SK-N-SH (cell line): ENCODE measurements around the gene BRD9. TPM values are rescaled to one million over a fixed set of nuclear protein-coding genes. Genes with fewer than 3 reads are reported as not detected.

ENCODE experiments used
- CTCF ChIA-PET: fragments of 300-600, 350-600 bp; formaldehyde crosslinking; extraction: SDS; loops from one replicate; lab custom pipeline; 2021; lab: Yijun Ruan, JAX
- POLR2A ChIA-PET: fragments of 350-600 bp; sonication (Branson Sonifier 250); formaldehyde crosslinking; extraction: SDS; loops from one replicate; lab custom pipeline; 2020; ENCODE audit warnings: antibody characterized with exemption, inconsistent platforms; lab: Yijun Ruan, JAX
- DNase-seq: peaks from one replicate; pipeline ENCODE4 v3.0.0; 2012
- H2AFZ ChIP-seq: fragments of 200-600 bp; sonication (generic); 2 replicates; pipeline ENCODE4 v1.8.1; 2016; ENCODE audit warnings: antibody characterized with exemption, mild to moderate bottlenecking, low read depth
- H3F3A ChIP-seq: fragments of 200-600 bp; sonication (generic); replicated peaks from 2 replicates; pipeline ENCODE3; 2016; ENCODE audit warnings: antibody characterized with exemption, mild to moderate bottlenecking; ENCODE audit not compliant: insufficient read depth
- H3K27ac ChIP-seq, 2 experiments: fragments of 200-500 bp in 1 of 2; fragments of 200-600 bp in 1 of 2; sonication (Bioruptor generic) in 1 of 2; sonication (generic), shearing (Covaris generic) in 1 of 2; 2 replicates each; pipeline versions ENCODE4 v1.5.1 to v1.6.1; 2014 to 2016; ENCODE audit warnings: low read depth in 2 of 2, inconsistent platforms in 1 of 2, low read length in 1 of 2, mild to moderate bottlenecking in 1 of 2, mixed read lengths in 1 of 2
- H3K27me3 ChIP-seq: fragments of 200-600 bp; sonication (generic), shearing (Covaris generic); 2 replicates; pipeline ENCODE4 v1.6.1; 2016; ENCODE audit warnings: mixed run types; ENCODE audit not compliant: insufficient read depth
- H3K36me3 ChIP-seq, 2 experiments: fragments of 200-500 bp in 1 of 2; fragments of 200-600 bp in 1 of 2; sonication (Bioruptor generic) in 1 of 2; sonication (generic) in 1 of 2; replicated peaks in 1 of 2; 2 replicates each; pipeline versions ENCODE3 to v1.5.1; 2014 to 2016; ENCODE audit warnings: low read length in 1 of 2, mild to moderate bottlenecking in 1 of 2; ENCODE audit not compliant: insufficient read depth in 2 of 2, control insufficient read depth in 1 of 2
- H3K4me1 ChIP-seq, 2 experiments: fragments of 200-500 bp in 1 of 2; fragments of 200-600 bp in 1 of 2; sonication (Bioruptor generic) in 1 of 2; sonication (generic), shearing (Covaris generic) in 1 of 2; 2 replicates each; pipeline versions ENCODE4 v1.5.1 to v1.6.1; 2014 to 2016; ENCODE audit warnings: low read depth in 1 of 2, low read length in 1 of 2, mixed run types in 1 of 2; ENCODE audit not compliant: insufficient read depth in 2 of 2, control insufficient read depth in 1 of 2
- H3K4me2 ChIP-seq: fragments of 200-600 bp; sonication (generic), shearing (Covaris generic); 2 replicates; pipeline ENCODE4 v1.6.1; 2017; ENCODE audit warnings: mixed run types
- H3K4me3 ChIP-seq, 2 experiments: fragments of 200-500 bp in 1 of 2; fragments of 200-600 bp in 1 of 2; sonication (Bioruptor generic) in 1 of 2; sonication (generic), shearing (Covaris generic) in 1 of 2; 2 replicates each; pipeline versions ENCODE4 v1.5.1 to v1.8.1; 2014 to 2016; ENCODE audit warnings: low read depth in 2 of 2, inconsistent platforms in 1 of 2, low read length in 1 of 2, mild to moderate bottlenecking in 1 of 2, mixed read lengths in 1 of 2, moderate library complexity in 1 of 2
- H3K79me2 ChIP-seq: fragments of 200-600 bp; sonication (generic); 2 replicates; pipeline ENCODE4 v1.8.1; 2017; ENCODE audit warnings: mild to moderate bottlenecking; ENCODE audit not compliant: insufficient read depth
- H3K9ac ChIP-seq: fragments of 200-600 bp; sonication (generic); 2 replicates; pipeline ENCODE4 v1.6.1; 2017; ENCODE audit warnings: mixed run types
- H3K9me2 ChIP-seq: fragments of 200-600 bp; sonication (generic); 2 replicates; pipeline ENCODE4 v1.6.1; 2017; ENCODE audit warnings: mixed run types
- H3K9me3 ChIP-seq: fragments of 200-600 bp; sonication (generic); 2 replicates; pipeline ENCODE4 v1.6.1; 2017; ENCODE audit warnings: mixed run types, mild to moderate bottlenecking, moderate library complexity
- H4K20me1 ChIP-seq: fragments of 200-600 bp; sonication (generic); 2 replicates; pipeline ENCODE4 v1.6.1; 2017; ENCODE audit warnings: mild to moderate bottlenecking, mixed run types; ENCODE audit not compliant: insufficient read depth
- CHD2 ChIP-seq: fragments of 150-350 bp; IDR thresholded peaks from 2 replicates; pipeline ENCODE4 v1.6.1; 2018; ENCODE audit warnings: low read length; ENCODE audit not compliant: partially characterized antibody
- EP300 ChIP-seq, 2 experiments: IDR thresholded peaks; 2 replicates each; pipeline versions ENCODE4 v1.4.0 to v1.6.1; 2012; ENCODE audit warnings: borderline replicate concordance in 1 of 2, low read depth in 1 of 2, low read length in 1 of 2
- FOSL2 ChIP-seq: IDR thresholded peaks from 2 replicates; pipeline ENCODE4 v1.4.0; 2012; ENCODE audit warnings: low read depth, mild to moderate bottlenecking, moderate library complexity, borderline replicate concordance
- GATA2 ChIP-seq: sonication (generic); formaldehyde crosslinking; IDR thresholded peaks from 2 replicates; pipeline ENCODE4 v1.5.0; 2020; ENCODE audit warnings: mild to moderate bottlenecking, missing genetic modification reagents
- NRF1 ChIP-seq: IDR thresholded peaks from 2 replicates; pipeline ENCODE4 v1.6.1; 2012; ENCODE audit warnings: low read depth, mild to moderate bottlenecking, low read length
- POLR2AphosphoS5 ChIP-seq: IDR thresholded peaks from 2 replicates; pipeline ENCODE4 v1.6.1; 2012; ENCODE audit warnings: low read depth, low read length
- RAD21 ChIP-seq: IDR thresholded peaks from 2 replicates; pipeline ENCODE4 v1.6.1; 2012; ENCODE audit warnings: mild to moderate bottlenecking, low read length
- RFX5 ChIP-seq: IDR thresholded peaks from 2 replicates; pipeline ENCODE4 v1.6.1; 2012; ENCODE audit warnings: mild to moderate bottlenecking, improper control_type of control experiment, low read length
- YY1 ChIP-seq: IDR thresholded peaks from 2 replicates; pipeline ENCODE4 v1.4.0; 2012; ENCODE audit warnings: low read depth, mild to moderate bottlenecking
- WGBS: methylation state at CpG from one replicate; pipeline ENCODE4 v1.1.6; 2017; ENCODE audit warnings: low lambda C conversion rate; 5-methylcytosine and 5-hydroxymethylcytosine counted together
- polyA plus RNA-seq, 3 experiments: library from polyadenylated mRNA; depleted of rRNA; stranded (reverse); fragments of >200 nt; gene quantifications; 2 replicates each; pipeline ENCODE4 v1.2.3, GENCODE V29; 2012
- TF ChIP-seq, protein P1 (sequence below): IDR thresholded peaks from 2 replicates; pipeline ENCODE4 v1.6.1; 2012; ENCODE audit warnings: mild to moderate bottlenecking, low read depth, low read length, moderate library complexity
- TF ChIP-seq, protein P2 (sequence below): fragments of 150-350 bp; IDR thresholded peaks from 2 replicates; pipeline ENCODE4 v1.6.1; 2017; ENCODE audit warnings: antibody characterized with exemption, low read length, low read depth, borderline replicate concordance
- TF ChIP-seq, protein P3 (sequence below): IDR thresholded peaks from 2 replicates; pipeline ENCODE4 v1.4.0; 2012; ENCODE audit warnings: low read depth, borderline replicate concordance
- TF ChIP-seq, protein P4 (sequence below): IDR thresholded peaks from 2 replicates; pipeline ENCODE4 v1.4.0; 2012; ENCODE audit warnings: low read depth

The BRD9 gene
- polyA plus RNA-seq, 1 of the 3 experiments (the other 2 are of a cell fraction), result 19.5 TPM

DNA sequence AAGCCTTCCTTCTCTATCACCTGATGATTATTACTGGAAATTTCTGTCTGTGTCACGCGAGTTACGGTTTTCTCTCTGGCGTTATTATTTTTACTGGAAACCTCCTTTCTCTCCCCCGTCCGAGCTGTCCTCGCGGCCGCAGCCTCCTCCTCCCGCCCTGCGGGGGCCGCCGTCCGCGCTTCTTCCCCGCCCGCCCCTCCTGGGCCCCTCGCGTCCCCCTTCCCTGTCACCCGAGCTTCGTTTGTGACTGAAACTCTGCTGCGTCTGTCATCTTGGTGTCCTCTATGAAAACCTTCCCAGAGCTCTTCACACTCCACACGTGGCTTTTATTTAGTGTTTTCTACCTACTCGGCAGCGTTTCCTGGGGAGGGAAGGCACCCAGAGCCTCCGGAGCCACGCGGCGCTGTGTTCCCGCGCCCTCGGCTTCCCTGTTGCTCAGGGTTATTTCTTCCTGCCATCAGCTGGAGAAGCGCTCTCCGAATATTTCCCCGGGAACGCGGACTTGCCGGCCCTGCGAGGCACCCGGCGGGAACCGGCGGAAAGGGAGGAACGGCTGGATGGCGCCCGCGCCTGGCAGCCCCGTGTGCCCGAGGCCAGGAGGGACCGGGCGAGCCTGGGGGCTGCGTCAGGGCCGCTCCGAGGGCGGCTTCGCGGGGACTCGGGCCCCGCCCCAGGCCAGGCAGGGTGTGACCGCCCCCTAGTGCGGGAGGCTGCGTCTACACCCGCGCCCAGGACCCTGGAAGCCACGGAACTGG is 34.0 kb upstream of the BRD9 start:
- Histone ChIP-seq H3K9me2 (no peaks in the 10 kb centered on the region), H3K9ac (no peak overlapping the region)
- TF ChIP-seq, protein P1, sequence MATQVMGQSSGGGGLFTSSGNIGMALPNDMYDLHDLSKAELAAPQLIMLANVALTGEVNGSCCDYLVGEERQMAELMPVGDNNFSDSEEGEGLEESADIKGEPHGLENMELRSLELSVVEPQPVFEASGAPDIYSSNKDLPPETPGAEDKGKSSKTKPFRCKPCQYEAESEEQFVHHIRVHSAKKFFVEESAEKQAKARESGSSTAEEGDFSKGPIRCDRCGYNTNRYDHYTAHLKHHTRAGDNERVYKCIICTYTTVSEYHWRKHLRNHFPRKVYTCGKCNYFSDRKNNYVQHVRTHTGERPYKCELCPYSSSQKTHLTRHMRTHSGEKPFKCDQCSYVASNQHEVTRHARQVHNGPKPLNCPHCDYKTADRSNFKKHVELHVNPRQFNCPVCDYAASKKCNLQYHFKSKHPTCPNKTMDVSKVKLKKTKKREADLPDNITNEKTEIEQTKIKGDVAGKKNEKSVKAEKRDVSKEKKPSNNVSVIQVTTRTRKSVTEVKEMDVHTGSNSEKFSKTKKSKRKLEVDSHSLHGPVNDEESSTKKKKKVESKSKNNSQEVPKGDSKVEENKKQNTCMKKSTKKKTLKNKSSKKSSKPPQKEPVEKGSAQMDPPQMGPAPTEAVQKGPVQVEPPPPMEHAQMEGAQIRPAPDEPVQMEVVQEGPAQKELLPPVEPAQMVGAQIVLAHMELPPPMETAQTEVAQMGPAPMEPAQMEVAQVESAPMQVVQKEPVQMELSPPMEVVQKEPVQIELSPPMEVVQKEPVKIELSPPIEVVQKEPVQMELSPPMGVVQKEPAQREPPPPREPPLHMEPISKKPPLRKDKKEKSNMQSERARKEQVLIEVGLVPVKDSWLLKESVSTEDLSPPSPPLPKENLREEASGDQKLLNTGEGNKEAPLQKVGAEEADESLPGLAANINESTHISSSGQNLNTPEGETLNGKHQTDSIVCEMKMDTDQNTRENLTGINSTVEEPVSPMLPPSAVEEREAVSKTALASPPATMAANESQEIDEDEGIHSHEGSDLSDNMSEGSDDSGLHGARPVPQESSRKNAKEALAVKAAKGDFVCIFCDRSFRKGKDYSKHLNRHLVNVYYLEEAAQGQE, result no peak
- TF ChIP-seq FOSL2 (no peak), CHD2 (no peak), RAD21 (no peak), RFX5 (no peak), EP300 (IDR thresholded peaks at IDR 0.05; ENCODE audit: borderline replicate concordance in 1 of 2, low read depth in 1 of 2, low read length in 1 of 2) (no peak), NRF1 (no peak), YY1 (no peak), POLR2AphosphoS5 (no peak), GATA2 (no peak)
- TF ChIP-seq, protein P2, sequence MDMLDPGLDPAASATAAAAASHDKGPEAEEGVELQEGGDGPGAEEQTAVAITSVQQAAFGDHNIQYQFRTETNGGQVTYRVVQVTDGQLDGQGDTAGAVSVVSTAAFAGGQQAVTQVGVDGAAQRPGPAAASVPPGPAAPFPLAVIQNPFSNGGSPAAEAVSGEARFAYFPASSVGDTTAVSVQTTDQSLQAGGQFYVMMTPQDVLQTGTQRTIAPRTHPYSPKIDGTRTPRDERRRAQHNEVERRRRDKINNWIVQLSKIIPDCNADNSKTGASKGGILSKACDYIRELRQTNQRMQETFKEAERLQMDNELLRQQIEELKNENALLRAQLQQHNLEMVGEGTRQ, result no peak
- TF ChIP-seq, protein P3, sequence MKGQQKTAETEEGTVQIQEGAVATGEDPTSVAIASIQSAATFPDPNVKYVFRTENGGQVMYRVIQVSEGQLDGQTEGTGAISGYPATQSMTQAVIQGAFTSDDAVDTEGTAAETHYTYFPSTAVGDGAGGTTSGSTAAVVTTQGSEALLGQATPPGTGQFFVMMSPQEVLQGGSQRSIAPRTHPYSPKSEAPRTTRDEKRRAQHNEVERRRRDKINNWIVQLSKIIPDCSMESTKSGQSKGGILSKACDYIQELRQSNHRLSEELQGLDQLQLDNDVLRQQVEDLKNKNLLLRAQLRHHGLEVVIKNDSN, result no peak
- TF ChIP-seq, protein P4, sequence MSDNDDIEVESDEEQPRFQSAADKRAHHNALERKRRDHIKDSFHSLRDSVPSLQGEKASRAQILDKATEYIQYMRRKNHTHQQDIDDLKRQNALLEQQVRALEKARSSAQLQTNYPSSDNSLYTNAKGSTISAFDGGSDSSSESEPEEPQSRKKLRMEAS, result no peak
- TF ChIP-seq, all 33 proteins: peak for 0
- no peak overlapping the region for H2AFZ ChIP-seq
- no peak overlapping the region for H3K27ac ChIP-seq
- no peaks in the 10 kb centered on the region for H4K20me1 ChIP-seq
- H3K4me2 ChIP-seq, result no peak overlapping the region
- no peaks in the 10 kb centered on the region for H3K4me1 ChIP-seq
- no peaks in the 10 kb centered on the region for H3K27me3 ChIP-seq
- POLR2A ChIA-PET, result no interaction called here
- no peaks in the 10 kb centered on the region for H3K9me3 ChIP-seq
- DNase-seq, result peak; percentile 54
- no peaks in the 10 kb centered on the region for H3K79me2 ChIP-seq
- H3K4me3 ChIP-seq, result no peak overlapping the region
- CTCF ChIA-PET, result interaction anchor here (1.2 to 9.2 kb wide), 2 partner anchors 242 to 248 kb away, joined by 5 to 119 read pairs; no protein-coding TSS in a partner anchor
- H3K36me3 ChIP-seq, result no peaks in the 10 kb centered on the region
- no peaks in the 10 kb centered on the region for H3F3A ChIP-seq
- WGBS, result 95% methylated on average over 42 of the region's 65 CpGs
